Panc1 (cell line): ENCODE data around the gene PTPA. TPM values are rescaled to one million over a fixed set of nuclear protein-coding genes. Genes with fewer than 3 reads are reported as not detected.

ENCODE experiments used
- ATAC-seq: fragments of 200-7000 bp; cut with Tn5 transposase; 2 replicates; pipeline ENCODE4 v1.9.1; 2020; ENCODE audit warnings: mild to moderate bottlenecking, moderate library complexity
- BruUV-seq: library from RNA; stranded (reverse); fragments of 400-500 nt; replicated peaks from 2 replicates; lab custom pipeline; 2021; lab: Mats Ljungman, UMichigan
- CTCF ChIA-PET: fragments of 300-600 bp; sonication (Branson Sonifier 250); formaldehyde crosslinking; loops from one replicate; lab custom pipeline; 2022; ENCODE audit warnings: antibody characterized with exemption; lab: Charles Lee
- POLR2A ChIA-PET: fragments of 300-600 bp; sonication (Branson Sonifier 250); formaldehyde crosslinking; loops from one replicate; lab custom pipeline; 2022; ENCODE audit warnings: antibody characterized with exemption; lab: Charles Lee
- DNase-seq: peaks from one replicate; pipeline ENCODE4 v3.0.0-alpha.2; 2010; ENCODE audit warnings: low read depth, low spot score
- H3K27ac ChIP-seq: 2 replicates; pipeline ENCODE4 v1.5.1; 2011; ENCODE audit warnings: mild to moderate bottlenecking, low read length, inconsistent platforms
- H3K27me3 ChIP-seq: fragments of 200-500 bp; sonication (Bioruptor generic); 2 replicates; pipeline ENCODE4 v1.6.0; 2014; ENCODE audit warnings: low read length, inconsistent platforms; ENCODE audit not compliant: control insufficient read depth, insufficient read depth
- H3K36me3 ChIP-seq: fragments of 200-500 bp; sonication (Bioruptor generic); 2 replicates; pipeline ENCODE4 v1.5.1; 2014; ENCODE audit warnings: inconsistent platforms, mild to moderate bottlenecking, low read length, moderate library complexity; ENCODE audit not compliant: control insufficient read depth, insufficient read depth
- H3K4me1 ChIP-seq: 2 replicates; pipeline ENCODE4 v1.5.1; 2011; ENCODE audit warnings: inconsistent platforms, mild to moderate bottlenecking, low read length, moderate library complexity; ENCODE audit not compliant: control insufficient read depth, insufficient read depth
- H3K4me3 ChIP-seq, 2 experiments: 2 replicates each; pipeline ENCODE4 v1.5.1; 2011 to 2012; ENCODE audit warnings: low read depth in 2 of 2, low read length in 2 of 2, mild to moderate bottlenecking in 2 of 2, inconsistent platforms in 1 of 2, moderate library complexity in 1 of 2
- H3K9me3 ChIP-seq: fragments of 200-500 bp; sonication (Bioruptor generic); 2 replicates; pipeline ENCODE4 v1.5.1; 2014; ENCODE audit warnings: low read depth, mild to moderate bottlenecking, inconsistent platforms, low read length, moderate library complexity; ENCODE audit not compliant: control insufficient read depth, insufficient read depth
- CTCF ChIP-seq: fragments of 450-650 bp; IDR thresholded peaks from 2 replicates; pipeline ENCODE4 v1.5.1; 2017; ENCODE audit warnings: mild to moderate bottlenecking
- POLR2AphosphoS5 ChIP-seq: IDR thresholded peaks from 2 replicates; pipeline ENCODE4 v1.6.1; 2012; ENCODE audit warnings: mild to moderate bottlenecking, low read depth, low read length, moderate library complexity
- SIN3A ChIP-seq: IDR thresholded peaks from 2 replicates; pipeline ENCODE4 v1.6.1; 2012; ENCODE audit warnings: low read depth, mild to moderate bottlenecking, low read length, moderate library complexity, borderline replicate concordance; ENCODE audit not compliant: insufficient read depth
- TCF7L2 ChIP-seq: IDR thresholded peaks from 2 replicates; pipeline ENCODE4 v1.6.1; 2011; ENCODE audit warnings: mild to moderate bottlenecking, low read depth, low read length, inconsistent platforms
- in situ Hi-C: cut with HindIII; loops from 2 replicates; pipeline ENCODE4 v1.10.0; 2016; ENCODE audit warnings: low sequenced_read_pairs, low pct_unique_long_range_greater_than_20kb
- intact Hi-C: fragments of 100-400 bp; cut with micrococcal nuclease; formaldehyde crosslinking; loops from one replicate; pipeline ENCODE4 v1.10.0; 2022; ENCODE audit not compliant: unreplicated experiment
- total RNA-seq: library from RNA; stranded (reverse); gene quantifications from one replicate; pipeline ENCODE4 v1.2.1, GENCODE V29; 2021; ENCODE audit not compliant: unreplicated experiment
- TF ChIP-seq, protein P1 (sequence below), 2 experiments: IDR thresholded peaks; 2 replicates each; pipeline ENCODE4 v1.6.1; 2011 to 2012; ENCODE audit warnings: low read depth in 2 of 2, control low read depth in 1 of 2, low read length in 1 of 2, mild to moderate bottlenecking in 1 of 2, moderate library complexity in 1 of 2; ENCODE audit not compliant: insufficient read depth in 1 of 2

PTPA gene
- total RNA-seq, 1 experiment from 2014 or later = 114 TPM

- no TSS peak for BruUV-seq
- in situ Hi-C loops (no loop called here), intact Hi-C loops (no loop called here)
- Histone ChIP-seq H3K27me3 (no peaks in the 10 kb centered on the region), H3K4me3 (peak overlapping the region; percentile 74 to 81), H3K9me3 (no peaks in the 10 kb centered on the region), H3K36me3 (no peaks in the 10 kb centered on the region; the same call in 1 of the 2 replicates), H3K4me1 (peaks cover 27% of the 10 kb centered on the region), H3K27ac (peak overlapping the region; percentile 95)
- CTCF ChIA-PET = interaction anchor here (0.6 to 1.6 kb wide), 12 partner anchors 11 to 450 kb away, joined by 3 to 14 read pairs (median 3); no protein-coding TSS in a partner anchor
- DNase-seq = no peak
- POLR2A ChIA-PET = interaction anchor here (0.5 to 0.7 kb wide), 2 partner anchors 34 to 201 kb away, joined by 5 to 9 read pairs; no protein-coding TSS in a partner anchor
- peak; percentile 93 for TF ChIP-seq CTCF
- TF ChIP-seq, protein P1, sequence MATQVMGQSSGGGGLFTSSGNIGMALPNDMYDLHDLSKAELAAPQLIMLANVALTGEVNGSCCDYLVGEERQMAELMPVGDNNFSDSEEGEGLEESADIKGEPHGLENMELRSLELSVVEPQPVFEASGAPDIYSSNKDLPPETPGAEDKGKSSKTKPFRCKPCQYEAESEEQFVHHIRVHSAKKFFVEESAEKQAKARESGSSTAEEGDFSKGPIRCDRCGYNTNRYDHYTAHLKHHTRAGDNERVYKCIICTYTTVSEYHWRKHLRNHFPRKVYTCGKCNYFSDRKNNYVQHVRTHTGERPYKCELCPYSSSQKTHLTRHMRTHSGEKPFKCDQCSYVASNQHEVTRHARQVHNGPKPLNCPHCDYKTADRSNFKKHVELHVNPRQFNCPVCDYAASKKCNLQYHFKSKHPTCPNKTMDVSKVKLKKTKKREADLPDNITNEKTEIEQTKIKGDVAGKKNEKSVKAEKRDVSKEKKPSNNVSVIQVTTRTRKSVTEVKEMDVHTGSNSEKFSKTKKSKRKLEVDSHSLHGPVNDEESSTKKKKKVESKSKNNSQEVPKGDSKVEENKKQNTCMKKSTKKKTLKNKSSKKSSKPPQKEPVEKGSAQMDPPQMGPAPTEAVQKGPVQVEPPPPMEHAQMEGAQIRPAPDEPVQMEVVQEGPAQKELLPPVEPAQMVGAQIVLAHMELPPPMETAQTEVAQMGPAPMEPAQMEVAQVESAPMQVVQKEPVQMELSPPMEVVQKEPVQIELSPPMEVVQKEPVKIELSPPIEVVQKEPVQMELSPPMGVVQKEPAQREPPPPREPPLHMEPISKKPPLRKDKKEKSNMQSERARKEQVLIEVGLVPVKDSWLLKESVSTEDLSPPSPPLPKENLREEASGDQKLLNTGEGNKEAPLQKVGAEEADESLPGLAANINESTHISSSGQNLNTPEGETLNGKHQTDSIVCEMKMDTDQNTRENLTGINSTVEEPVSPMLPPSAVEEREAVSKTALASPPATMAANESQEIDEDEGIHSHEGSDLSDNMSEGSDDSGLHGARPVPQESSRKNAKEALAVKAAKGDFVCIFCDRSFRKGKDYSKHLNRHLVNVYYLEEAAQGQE (IDR thresholded peaks at IDR 0.05; ENCODE audit: insufficient read depth in 1 of 2, low read depth in 2 of 2, low read length in 1 of 2) = no peak
- peak; percentile 61 for TF ChIP-seq POLR2AphosphoS5
- no peak for TF ChIP-seq SIN3A
- TF ChIP-seq TCF7L2 = no peak
- ATAC-seq = peak; percentile 42
Observed at GRCh38 chr9:129174102-129174723, 63.0 kb downstream of the PTPA start.

DNA sequence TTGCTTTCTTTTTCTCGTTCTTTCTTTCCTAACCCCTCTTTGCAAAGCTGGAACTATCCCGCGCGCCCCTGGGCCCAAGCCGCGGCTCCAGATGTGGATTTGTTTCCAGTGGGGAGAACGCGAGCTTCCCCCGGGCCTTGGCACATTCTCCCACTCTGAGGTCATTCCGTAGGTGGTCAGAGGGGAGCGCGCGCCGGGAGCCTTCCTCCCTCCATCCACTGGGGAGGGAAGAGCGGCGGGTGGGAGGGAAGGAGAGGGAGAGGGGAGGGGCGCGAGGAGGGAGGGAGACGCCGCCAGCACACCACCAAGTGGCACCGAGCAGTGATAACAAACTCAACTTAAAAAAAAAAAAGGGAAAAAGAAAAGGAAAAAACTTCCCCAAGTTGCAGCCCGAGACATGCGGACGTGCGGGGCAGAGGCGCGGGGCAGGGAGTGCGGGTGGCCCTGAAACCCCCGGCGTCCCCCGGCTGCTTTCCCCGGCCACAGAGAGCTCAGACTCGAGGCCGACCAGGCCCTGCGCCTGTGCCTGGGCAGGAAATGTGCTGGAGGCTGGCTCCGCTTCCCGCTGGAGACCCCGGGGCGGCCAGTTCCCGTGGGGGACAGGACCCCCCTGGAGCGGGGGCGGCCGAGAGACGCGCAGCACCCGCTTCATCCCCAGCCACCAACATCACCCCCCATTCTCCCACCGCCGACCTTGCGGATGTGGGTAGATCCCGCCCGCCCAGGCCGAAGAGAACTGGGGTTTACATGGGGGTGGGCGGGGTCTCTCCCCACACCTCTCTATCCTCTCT, 63.7 kb downstream of the PTPA start:
- H3K36me3 ChIP-seq = no peaks in the 10 kb centered on the region; the same call in 1 of the 2 replicates
- TF ChIP-seq, protein P1 (IDR thresholded peaks at IDR 0.05; ENCODE audit: insufficient read depth in 1 of 2, low read depth in 2 of 2, low read length in 1 of 2) = no peak
- 0 out of 2 replicates have a peak, but pooled peaks have one; percentile 39 for TF ChIP-seq SIN3A
- peak overlapping the region; percentile 74 to 81 for H3K4me3 ChIP-seq
- peaks cover 28% of the 10 kb centered on the region for H3K4me1 ChIP-seq
- POLR2A ChIA-PET = interaction anchor here (0.7 kb wide), 3 partner anchors 40 to 274 kb away, joined by 3 to 5 read pairs (median 4); no protein-coding TSS in a partner anchor
- intact Hi-C loops = loop anchor here (5.0 kb wide), 3 partner anchors 162 to 432 kb away; no protein-coding TSS in a partner anchor
- no peaks in the 10 kb centered on the region for H3K9me3 ChIP-seq
- ATAC-seq (peak; percentile 39), DNase-seq (no peak)
- CTCF ChIA-PET = interaction anchor here (0.6 to 1.6 kb wide), 6 partner anchors 32 to 449 kb away, joined by 3 to 14 read pairs (median 7); no protein-coding TSS in a partner anchor
- in situ Hi-C loops = no loop called here
- no TSS peak for BruUV-seq
- H3K27ac ChIP-seq = peak overlapping the region; percentile 95
- no peaks in the 10 kb centered on the region for H3K27me3 ChIP-seq
